B cell (primary cell): ENCODE measurements around the gene PIM1. TPM values are rescaled to one million over a fixed set of nuclear protein-coding genes. Genes with fewer than 3 reads are reported as not detected.
A peak's percentile ranks its signal among the peaks of the same experiment; 100 is the strongest.

Experiments used
- ATAC-seq: fragments of 200-7000 bp; cut with Tn5 transposase; one replicate; pipeline ENCODE4 v1.10.0; 2021; ENCODE audit warnings: low read depth, mild to moderate bottlenecking, moderate number of reproducible peaks, moderate library complexity
- CTCF ChIA-PET: fragments of 350-600 bp; sonication (Branson Sonifier 250); formaldehyde crosslinking; loops from one replicate; lab custom pipeline; 2021; ENCODE audit warnings: antibody characterized with exemption, inconsistent platforms; lab: Charles Lee
- POLR2A ChIA-PET: fragments of 350-600 bp; sonication (Branson Sonifier 250); formaldehyde crosslinking; loops from one replicate; lab custom pipeline; 2021; ENCODE audit warnings: antibody characterized with exemption; lab: Charles Lee
- DNase-seq: peaks from one replicate; pipeline ENCODE4 v3.0.0; 2013
- H2AFZ ChIP-seq: 2 replicates; pipeline ENCODE4 v1.6.1; 2012; ENCODE audit warnings: mild to moderate bottlenecking, low read depth, low read length; ENCODE audit not compliant: insufficient read depth, poor library complexity, severe bottlenecking
- H3K27ac ChIP-seq, 2 donors: 1 replicate in 1 of 2; 2 replicates in 1 of 2; pipeline ENCODE4 v1.5.1; 2012 to 2013; ENCODE audit warnings: low read length in 2 of 2, mild to moderate bottlenecking in 2 of 2, moderate library complexity in 1 of 2
- H3K27me3 ChIP-seq, 4 experiments: fragments of 200-600 bp in 1 of 4; sonication (generic) in 1 of 4; replicated peaks in 1 of 4; 1 replicate in 2 of 4; 2 replicates in 2 of 4; pipeline versions ENCODE4 v1.6.1 to v1.7.0; 2013 to 2016; ENCODE audit warnings: low read length in 3 of 4, mild to moderate bottlenecking in 2 of 4, mixed read lengths in 1 of 4, moderate library complexity in 1 of 4; ENCODE audit not compliant: insufficient read depth in 4 of 4, control insufficient read depth in 3 of 4; ENCODE audit errors: control extremely low read depth in 1 of 4
- H3K36me3 ChIP-seq, 2 experiments: replicated peaks in 1 of 2; 1 replicate in 1 of 2; 2 replicates in 1 of 2; pipeline versions ENCODE4 v1.6.1 to v1.7.1; 2013; ENCODE audit warnings: low read length in 1 of 2; ENCODE audit not compliant: insufficient read depth in 2 of 2, control insufficient read depth in 1 of 2; ENCODE audit errors: control extremely low read depth in 1 of 2, extremely low read depth in 1 of 2
- H3K4me1 ChIP-seq, 2 donors: fragments of 200-600 bp in 1 of 2; sonication (generic) in 1 of 2; 1 replicate in 1 of 2; 2 replicates in 1 of 2; pipeline versions ENCODE4 v1.5.1 to v1.6.1; 2013 to 2017; ENCODE audit warnings: low read length in 2 of 2; ENCODE audit not compliant: control insufficient read depth in 2 of 2, insufficient read depth in 2 of 2
- H3K4me2 ChIP-seq: replicated peaks from 2 replicates; pipeline ENCODE3; 2012; ENCODE audit warnings: mild to moderate bottlenecking, low read depth, low read length; ENCODE audit not compliant: poor library complexity, severe bottlenecking
- H3K4me3 ChIP-seq, 5 experiments: fragments of 200-600 bp in 1 of 5; sonication (generic) in 1 of 5; 1 replicate in 3 of 5; 2 replicates in 2 of 5; pipeline versions ENCODE4 v1.5.1 to v1.7.0; 2011 to 2016; ENCODE audit warnings: low read length in 4 of 5, mild to moderate bottlenecking in 4 of 5, low read depth in 2 of 5, control low read depth in 1 of 5, moderate library complexity in 1 of 5; ENCODE audit not compliant: insufficient read depth in 1 of 5; ENCODE audit errors: control extremely low read depth in 1 of 5, extremely low read depth in 1 of 5
- H3K79me2 ChIP-seq: fragments of 200-600 bp; sonication (generic); one replicate; pipeline ENCODE4 v1.6.0; 2016; ENCODE audit warnings: low read length; ENCODE audit not compliant: control insufficient read depth, insufficient read depth
- H3K9ac ChIP-seq: fragments of 200-600 bp; sonication (generic); 2 replicates; pipeline ENCODE4 v1.6.1; 2017; ENCODE audit warnings: mild to moderate bottlenecking, low read length, moderate library complexity
- H3K9me3 ChIP-seq, 3 donors: one replicate each; pipeline versions ENCODE4 v1.6.1 to v1.7.1; 2013; ENCODE audit warnings: low read length in 2 of 3; ENCODE audit not compliant: control insufficient read depth in 2 of 3, insufficient read depth in 1 of 3; ENCODE audit errors: control extremely low read depth in 1 of 3
- H4K20me1 ChIP-seq: 2 replicates; pipeline ENCODE4 v1.6.0; 2012; ENCODE audit warnings: mild to moderate bottlenecking, low read length; ENCODE audit not compliant: insufficient read depth, control insufficient read depth, poor library complexity, severe bottlenecking
- H3K27ac Mint-ChIP-seq: one replicate; pipeline ENCODE4 v1.8.0; 2021; ENCODE audit warnings: mixed read lengths
- H3K27me3 Mint-ChIP-seq: one replicate; pipeline ENCODE4 v1.8.0; 2021; ENCODE audit warnings: mixed read lengths
- H3K4me1 Mint-ChIP-seq: one replicate; pipeline ENCODE4 v1.8.0; 2021; ENCODE audit warnings: mixed read lengths
- H3K4me3 Mint-ChIP-seq: one replicate; pipeline ENCODE4 v1.8.0; 2021; ENCODE audit warnings: mixed read lengths
- H3K9me3 Mint-ChIP-seq: one replicate; pipeline ENCODE4 v1.8.0; 2022; ENCODE audit warnings: mixed read lengths; ENCODE audit not compliant: insufficient read depth
- CTCF ChIP-seq: fragments of 200-600 bp; IDR thresholded peaks from one replicate; pipeline ENCODE4 v1.8.0; 2022; ENCODE audit warnings: antibody characterized with exemption, mild to moderate bottlenecking
- EZH2 ChIP-seq: IDR thresholded peaks from 2 replicates; pipeline ENCODE4 v1.6.1; 2012; ENCODE audit warnings: borderline replicate concordance, low read depth, mild to moderate bottlenecking, moderate library complexity, low read length; ENCODE audit not compliant: insufficient read depth, poor library complexity, severe bottlenecking
- WGBS: methylation state at CpG from one replicate; pipeline ENCODE4 v1.1.5; 2013; ENCODE audit warnings: missing lambda C conversion rate; ENCODE audit not compliant: insufficient coverage; 5-methylcytosine and 5-hydroxymethylcytosine counted together
- intact Hi-C: fragments of 100-400 bp; cut with micrococcal nuclease; formaldehyde crosslinking; loops from one replicate; pipeline ENCODE4 v1.10.0; 2022
- polyA minus RNA-seq: library from RNA; depleted of rRNA, polyadenylated mRNA; stranded (reverse); fragments of >200 nt; gene quantifications from 2 replicates; pipeline ENCODE4 v1.2.3, GENCODE V29; 2012
- polyA plus RNA-seq: library from polyadenylated mRNA; depleted of rRNA; stranded (reverse); fragments of >200 nt; gene quantifications from 2 replicates; pipeline ENCODE4 v1.2.3, GENCODE V29; 2012
- total RNA-seq, 2 donors: library from RNA; stranded (reverse); fragments of 120-200 nt in 1 of 2; gene quantifications; 1 replicate in 1 of 2; 2 replicates in 1 of 2; pipeline versions ENCODE4 v1.2.3 to v1.2.4, GENCODE V29; 2013 to 2022

The PIM1 gene
- 99.7 and 102 TPM in 2 replicates for total RNA-seq
- 17.2 TPM for total RNA-seq (2013)
- 13.6 and 36.0 TPM in 2 replicates for polyA plus RNA-seq
- 24.6 and 34.6 TPM in 2 replicates for polyA minus RNA-seq

- ChIA-PET CTCF (interaction anchor here (0.5 to 16.6 kb wide), 10 partner anchors 11 to 284 kb away, joined by 3 to 510 read pairs (median 16); partner anchors contain the start of genes C6orf89 and FGD2), POLR2A (interaction anchor here (0.5 to 5.7 kb wide), 16 partner anchors 9 to 488 kb away, joined by 3 to 121 read pairs (median 5); no protein-coding TSS in a partner anchor)
- under 1% methylated on average over 71 of the region's 90 CpGs for WGBS
- peak within 1 kb of the TSS; percentile 86 for H3K9ac ChIP-seq
- Mint-ChIP-seq H3K4me3 (peak within 1 kb of the TSS; percentile 92), H3K27me3 (no peaks in the 10 kb centered on the region), H3K9me3 (no peaks in the 10 kb centered on the region), H3K27ac (peak within 1 kb of the TSS; percentile 93), H3K4me1 (peaks cover 45% of the 10 kb centered on the region)
- no peaks in the 10 kb centered on the region for H3K27me3 ChIP-seq
- peak within 1 kb of the TSS; percentile 68 to 85 for H3K27ac ChIP-seq
- peaks cover 38 to 46% of the 10 kb centered on the region in 2 donors for H3K4me1 ChIP-seq
- H3K36me3 ChIP-seq, result peaks cover 0 to 22% of the 10 kb centered on the region in 2 experiments
- peak within 1 kb of the TSS; percentile 81 for H2AFZ ChIP-seq
- no peak for TF ChIP-seq CTCF
- TF ChIP-seq EZH2, result no peak
- H3K4me3 ChIP-seq, result peak within 1 kb of the TSS; percentile 23 to 87 (median 82)
- peak within 1 kb of the TSS; percentile 97 for H3K4me2 ChIP-seq
- intact Hi-C loops, result loop anchor here (1.0 to 10.0 kb wide), 5 partner anchors 8 to 575 kb away; partner anchors contain the start of genes MTCH1 and SRSF3
- H3K9me3 ChIP-seq, result no peaks in the 10 kb centered on the region
- H3K79me2 ChIP-seq, result peaks cover 23% of the 10 kb centered on the region
- peaks cover 31% of the 10 kb centered on the region for H4K20me1 ChIP-seq
- ATAC-seq, result peak; percentile 84
- peak; percentile 98 for DNase-seq
Observed at GRCh38 chr6:37169496-37170272, at the start of gene PIM1. Gene PIM1, plus strand, starts transcription at chr6:37170152. Its CDS starts 424 bp downstream, at chr6:37170576.

- POLR2A ChIA-PET, result interaction anchor here (0.7 kb wide), 1 partner anchor 104 kb away, joined by 5 read pairs; no protein-coding TSS in a partner anchor
- Histone ChIP-seq H3K4me1 (no peaks in the 10 kb centered on the region), H3K27ac (no peak overlapping the region), H4K20me1 (no peaks in the 10 kb centered on the region), H3K27me3 (peaks cover 0 to 11% (median 0%) of the 10 kb centered on the region in 4 experiments), H3K4me2 (no peak overlapping the region), H3K79me2 (no peaks in the 10 kb centered on the region), H3K9me3 (no peaks in the 10 kb centered on the region), H3K9ac (no peak overlapping the region), H2AFZ (no peak overlapping the region), H3K36me3 (no peaks in the 10 kb centered on the region), H3K4me3 (no peak overlapping the region)
- Mint-ChIP-seq H3K27me3 (peaks cover 4% of the 10 kb centered on the region), H3K4me1 (peaks cover 4% of the 10 kb centered on the region), H3K4me3 (no peak overlapping the region), H3K27ac (no peak overlapping the region), H3K9me3 (no peaks in the 10 kb centered on the region)
- DNase-seq, result no peak
- CTCF ChIA-PET, result no interaction called here
- ATAC-seq, result no peak
- intact Hi-C loops, result no loop called here
- no peak for TF ChIP-seq EZH2
- TF ChIP-seq CTCF, result no peak
- WGBS, result 93% methylated on average over 3 of the region's 4 CpGs
Observed at GRCh38 chr6:37121556-37121955, 48.4 kb upstream of the PIM1 start.
